ENCODE data around the gene NRXN3.

Gene NRXN3

DNA sequence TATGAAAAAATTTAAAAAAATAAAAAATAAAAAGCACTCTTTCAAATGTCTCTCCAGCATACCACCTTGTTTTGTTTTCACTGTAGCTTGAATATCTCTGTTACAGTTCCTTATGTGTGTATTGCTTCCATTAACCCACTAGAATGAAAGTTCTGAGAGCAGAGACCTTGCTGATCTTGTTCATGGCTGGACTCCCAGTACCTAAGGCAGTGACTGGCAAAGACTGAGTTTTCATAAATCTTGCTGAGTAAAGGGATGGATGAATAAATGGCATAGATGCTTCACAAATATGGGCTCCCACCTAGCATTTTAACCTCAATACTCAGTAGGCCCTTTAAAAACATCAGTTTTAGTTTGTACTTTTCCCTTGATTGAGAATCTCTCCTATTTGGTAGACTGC, 1125.2 kb downstream of the NRXN3 start:
- TF ChIP-seq, protein P1, sequence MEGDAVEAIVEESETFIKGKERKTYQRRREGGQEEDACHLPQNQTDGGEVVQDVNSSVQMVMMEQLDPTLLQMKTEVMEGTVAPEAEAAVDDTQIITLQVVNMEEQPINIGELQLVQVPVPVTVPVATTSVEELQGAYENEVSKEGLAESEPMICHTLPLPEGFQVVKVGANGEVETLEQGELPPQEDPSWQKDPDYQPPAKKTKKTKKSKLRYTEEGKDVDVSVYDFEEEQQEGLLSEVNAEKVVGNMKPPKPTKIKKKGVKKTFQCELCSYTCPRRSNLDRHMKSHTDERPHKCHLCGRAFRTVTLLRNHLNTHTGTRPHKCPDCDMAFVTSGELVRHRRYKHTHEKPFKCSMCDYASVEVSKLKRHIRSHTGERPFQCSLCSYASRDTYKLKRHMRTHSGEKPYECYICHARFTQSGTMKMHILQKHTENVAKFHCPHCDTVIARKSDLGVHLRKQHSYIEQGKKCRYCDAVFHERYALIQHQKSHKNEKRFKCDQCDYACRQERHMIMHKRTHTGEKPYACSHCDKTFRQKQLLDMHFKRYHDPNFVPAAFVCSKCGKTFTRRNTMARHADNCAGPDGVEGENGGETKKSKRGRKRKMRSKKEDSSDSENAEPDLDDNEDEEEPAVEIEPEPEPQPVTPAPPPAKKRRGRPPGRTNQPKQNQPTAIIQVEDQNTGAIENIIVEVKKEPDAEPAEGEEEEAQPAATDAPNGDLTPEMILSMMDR (IDR thresholded peaks at IDR 0.05), result no peak

DNA sequence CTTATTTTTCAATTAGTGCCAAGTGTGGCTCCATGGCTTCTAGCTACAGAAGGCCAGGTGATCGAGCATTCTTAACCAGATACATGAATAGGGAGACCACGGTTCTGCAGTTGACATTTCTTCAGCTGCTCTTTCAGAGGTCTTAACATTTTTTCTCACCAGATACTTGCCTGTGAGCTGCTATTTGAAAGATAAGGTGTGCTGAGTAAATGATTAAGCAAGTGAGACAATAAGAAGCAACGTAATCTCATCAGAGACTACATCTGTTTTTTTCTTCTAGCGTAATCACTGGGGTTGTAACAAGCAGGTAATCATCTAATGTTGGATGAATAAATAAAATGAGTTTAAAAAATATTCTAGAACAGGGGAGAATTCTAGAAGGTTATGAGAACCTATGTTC, 1128.2 kb downstream of the NRXN3 start:
- TF ChIP-seq, protein P1 (IDR thresholded peaks at IDR 0.05), result no peak

DNA sequence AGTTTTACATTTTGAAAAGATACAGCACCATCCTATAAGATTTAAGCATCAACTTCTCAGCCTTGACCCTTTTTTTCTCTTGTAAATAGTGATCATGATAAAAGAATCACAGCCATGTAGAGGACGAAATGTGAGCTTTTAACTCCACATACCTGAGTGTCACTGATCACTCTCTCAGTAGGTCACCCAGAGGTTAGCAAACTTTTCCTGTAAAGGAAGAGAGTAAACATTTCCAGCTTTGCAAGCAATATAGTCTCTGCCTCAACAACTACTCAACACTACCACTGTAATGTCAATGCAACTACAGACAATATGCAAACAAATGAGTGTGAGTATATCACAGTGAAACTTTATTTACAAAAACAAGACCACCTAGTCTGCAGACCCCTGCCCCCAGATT, 1129.0 kb downstream of the NRXN3 start:
- TF ChIP-seq, protein P1 (IDR thresholded peaks at IDR 0.05), result no peak

DNA sequence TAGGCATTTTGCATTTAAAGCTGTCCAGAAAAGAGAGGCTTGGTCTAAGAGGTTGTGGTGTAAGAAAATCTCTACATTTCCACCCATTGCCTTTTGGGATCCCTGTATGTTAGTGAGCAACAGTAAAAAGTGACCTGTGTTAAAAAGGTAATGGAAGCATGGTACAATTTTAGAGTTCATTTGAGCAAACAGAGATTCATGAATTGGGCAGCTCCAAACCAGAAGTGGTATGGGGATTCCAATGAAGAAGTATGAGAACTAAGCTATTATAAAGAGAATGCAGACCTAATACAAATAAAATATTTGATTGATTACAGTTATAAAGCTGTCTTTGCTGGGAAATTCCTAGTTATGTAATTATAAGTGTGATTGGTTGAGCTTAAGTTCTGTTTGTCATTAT, 1134.1 kb downstream of the NRXN3 start:
- TF ChIP-seq, protein P1 (IDR thresholded peaks at IDR 0.05), result no peak

DNA sequence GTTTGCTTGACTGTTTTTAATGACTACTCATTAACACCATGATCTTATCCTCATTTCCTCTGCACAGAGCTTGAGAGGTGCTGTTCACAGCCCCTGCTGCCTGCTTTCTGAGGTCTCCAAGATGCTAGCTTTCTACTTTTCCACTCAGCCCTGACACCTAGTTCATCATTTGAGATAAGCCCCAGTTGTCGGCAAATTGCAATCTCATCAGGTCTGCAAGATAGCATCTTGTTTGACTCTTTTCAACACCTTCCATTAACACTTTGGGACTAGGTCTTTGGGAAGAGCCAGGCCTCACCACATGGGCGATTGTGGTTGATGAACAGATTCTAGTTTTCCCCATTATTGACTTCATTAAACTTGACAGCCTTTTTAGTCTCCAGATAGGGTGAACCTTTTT, 1136.4 kb downstream of the NRXN3 start:
- TF ChIP-seq, protein P1 (IDR thresholded peaks at IDR 0.05), result no peak

DNA sequence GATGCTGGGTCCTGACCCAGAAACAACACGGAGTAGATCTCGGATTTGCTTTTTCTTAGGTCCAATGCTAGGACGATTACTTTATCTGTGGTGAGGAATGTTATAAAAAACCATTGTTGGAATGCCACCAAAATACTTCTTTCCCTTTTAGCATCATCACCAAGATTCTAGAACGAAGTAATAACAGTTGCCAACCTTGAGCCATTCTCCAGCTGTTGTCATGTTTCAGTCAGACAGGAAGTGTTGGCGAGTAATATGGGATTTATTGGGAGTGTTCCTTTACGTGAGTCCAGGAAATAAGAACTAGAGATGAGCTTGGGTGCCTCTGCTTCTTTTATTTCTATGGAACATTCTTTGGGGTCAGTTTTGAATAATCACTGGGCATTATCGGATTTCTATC, 1148.2 kb downstream of the NRXN3 start:
- TF ChIP-seq, protein P1 (IDR thresholded peaks at IDR 0.05), result no peak

DNA sequence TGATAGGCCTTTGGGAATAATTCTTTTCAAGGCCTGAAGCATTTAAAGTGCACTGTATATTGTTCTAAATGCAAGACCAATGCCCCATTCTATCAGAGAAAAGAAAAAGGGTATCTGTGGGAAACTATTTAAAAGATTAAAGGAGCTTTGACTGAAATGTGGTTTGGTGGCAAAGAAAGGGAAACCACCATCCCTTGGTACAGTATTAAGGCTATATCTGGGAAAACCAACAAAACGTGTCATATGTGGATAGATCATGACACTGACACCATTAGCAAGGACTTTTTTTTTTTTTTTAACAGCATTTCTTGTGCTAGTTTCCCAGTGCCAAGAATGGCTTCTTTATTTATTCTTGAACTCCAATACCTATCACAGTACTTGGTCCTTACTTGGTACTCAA, 1150.4 kb downstream of the NRXN3 start:
- TF ChIP-seq, protein P1 (IDR thresholded peaks at IDR 0.05), result no peak

DNA sequence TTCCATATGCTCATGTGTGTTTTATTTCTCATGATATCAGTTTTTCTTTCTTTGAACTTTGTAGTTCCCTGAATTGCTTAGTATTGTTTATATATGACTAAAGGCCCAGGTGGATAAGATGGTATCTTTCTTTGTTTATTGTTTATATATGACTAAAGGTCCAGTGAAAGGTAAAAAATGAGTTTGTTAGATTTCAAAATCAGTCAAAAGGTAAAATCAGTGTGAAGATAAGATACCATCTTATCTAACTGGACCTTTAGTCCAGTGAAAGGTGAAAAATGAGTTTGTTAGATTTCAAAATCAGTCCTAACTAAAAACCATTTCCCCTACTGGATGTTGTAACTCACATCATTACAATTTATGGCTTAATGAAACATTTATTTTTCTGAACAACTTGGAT, 1150.9 kb downstream of the NRXN3 start:
- TF ChIP-seq, protein P1 (IDR thresholded peaks at IDR 0.05), result no peak

Measured in LNCAP (cell line).